Stimulated activated CD8-positive, alpha-beta memory T cell treated with anti-CD3 and anti-CD28 coated beads, Interleukin-4, amount 100 ng/mL, for 4 hours (primary cell): ENCODE measurements around the gene PERCC1.

Experiments used
- DNase-seq, 2 donors: peaks; one replicate each; pipeline ENCODE4 v3.0.0-alpha.2; 2020; ENCODE audit warnings: low read depth in 2 of 2, low spot score in 1 of 2

Gene PERCC1

GRCh38 chr16:1430759-1431496, at the start of gene PERCC1:
TSS of gene PERCC1 (plus strand) at chr16:1431078. CDS start at chr16:1432594, 1,516 bp downstream.
- DNase-seq = no peak

GRCh38 chr16:1381612-1382406, 49.1 kb upstream of the PERCC1 start:
- no peak for DNase-seq

GRCh38 chr16:1383556-1383955, 47.3 kb upstream of the PERCC1 start:
- no peak for DNase-seq

- DNase-seq = no peak
Measured at GRCh38 chr16:1385232-1385631, 45.6 kb upstream of the PERCC1 start.

- DNase-seq = no peak
Measured at GRCh38 chr16:1387331-1387730, 43.5 kb upstream of the PERCC1 start.

- DNase-seq = no peak
Measured at GRCh38 chr16:1389762-1390161, 41.1 kb upstream of the PERCC1 start.

GRCh38 chr16:1390239-1390779, 40.6 kb upstream of the PERCC1 start:
- DNase-seq = no peak

GRCh38 chr16:1392826-1393225, 38.1 kb upstream of the PERCC1 start:
- DNase-seq = no peak

- no peak for DNase-seq
Measured at GRCh38 chr16:1393613-1394176, 37.2 kb upstream of the PERCC1 start.

- DNase-seq = no peak
Measured at GRCh38 chr16:1394367-1394951, 36.4 kb upstream of the PERCC1 start.

- DNase-seq = no peak
Measured at GRCh38 chr16:1395444-1396031, 35.3 kb upstream of the PERCC1 start.

- no peak for DNase-seq
Measured at GRCh38 chr16:1397779-1398178, 33.1 kb upstream of the PERCC1 start.

GRCh38 chr16:1398351-1398750, 32.5 kb upstream of the PERCC1 start:
- DNase-seq = no peak

- no peak for DNase-seq
Measured at GRCh38 chr16:1398826-1399581, 31.9 kb upstream of the PERCC1 start.

GRCh38 chr16:1401061-1401757, 29.7 kb upstream of the PERCC1 start:
- no peak for DNase-seq

GRCh38 chr16:1401758-1402154, 29.1 kb upstream of the PERCC1 start:
- DNase-seq = no peak

GRCh38 chr16:1403036-1403435, 27.8 kb upstream of the PERCC1 start:
- no peak for DNase-seq

GRCh38 chr16:1403733-1404132, 27.1 kb upstream of the PERCC1 start:
- no peak for DNase-seq

GRCh38 chr16:1407753-1408152, 23.1 kb upstream of the PERCC1 start:
- no peak for DNase-seq
